BLaER1 (cell line): ENCODE results near the gene NMUR2.

Experiments used
- H3K27ac ChIP-seq: shearing (Covaris generic); formaldehyde crosslinking; 2 replicates; pipeline ENCODE4 v1.8.1; 2022
- H3K27me3 ChIP-seq: shearing (Covaris generic); formaldehyde crosslinking; 2 replicates; pipeline ENCODE4 v1.8.1; 2022
- H3K36me3 ChIP-seq: shearing (Covaris generic); formaldehyde crosslinking; 2 replicates; pipeline ENCODE4 v1.8.1; 2022
- H3K4me1 ChIP-seq: shearing (Covaris generic); formaldehyde crosslinking; 2 replicates; pipeline ENCODE4 v1.8.1; 2022
- H3K4me2 ChIP-seq: shearing (Covaris generic); formaldehyde crosslinking; 2 replicates; pipeline ENCODE4 v1.8.1; 2022
- H3K4me3 ChIP-seq: shearing (Covaris generic); formaldehyde crosslinking; 2 replicates; pipeline ENCODE4 v1.8.1; 2022
- H3K9ac ChIP-seq: shearing (Covaris generic); formaldehyde crosslinking; 2 replicates; pipeline ENCODE4 v1.8.1; 2022
- H3K9me3 ChIP-seq: shearing (Covaris generic); formaldehyde crosslinking; 2 replicates; pipeline ENCODE4 v1.8.1; 2022
- H4K20me1 ChIP-seq: shearing (Covaris generic); formaldehyde crosslinking; 2 replicates; pipeline ENCODE4 v1.8.1; 2022
- Cebpa-rat ChIP-seq: shearing (Covaris generic); IDR thresholded peaks from 2 replicates; pipeline ENCODE4 v1.8.1; 2022

The NMUR2 gene

GRCh38 chr5:152374711-152375275, 30.3 kb downstream of the NMUR2 start:
- H3K27ac ChIP-seq, result no peak overlapping the region
- no peak overlapping the region for H3K4me3 ChIP-seq
- H3K36me3 ChIP-seq, result no peaks in the 10 kb centered on the region
- H3K4me1 ChIP-seq, result no peaks in the 10 kb centered on the region
- H3K9me3 ChIP-seq, result no peaks in the 10 kb centered on the region
- no peaks in the 10 kb centered on the region for H4K20me1 ChIP-seq
- no peak overlapping the region for H3K4me2 ChIP-seq
- no peak overlapping the region for H3K9ac ChIP-seq
- H3K27me3 ChIP-seq, result no peaks in the 10 kb centered on the region
- no peak for TF ChIP-seq Cebpa-rat

- no peaks in the 10 kb centered on the region for H3K4me1 ChIP-seq
- no peaks in the 10 kb centered on the region for H3K27me3 ChIP-seq
- no peak for TF ChIP-seq Cebpa-rat
- no peaks in the 10 kb centered on the region for H3K36me3 ChIP-seq
- peaks cover 4% of the 10 kb centered on the region; the same call in 1 of the 2 replicates for H3K9me3 ChIP-seq
- no peak overlapping the region for H3K4me2 ChIP-seq
- H3K27ac ChIP-seq, result no peak overlapping the region
- H3K4me3 ChIP-seq, result no peak overlapping the region
- H4K20me1 ChIP-seq, result no peaks in the 10 kb centered on the region
- no peak overlapping the region for H3K9ac ChIP-seq
Observed at GRCh38 chr5:152372875-152373274, 32.2 kb downstream of the NMUR2 start.

GRCh38 chr5:152369298-152369697, 35.8 kb downstream of the NMUR2 start:
- H3K4me2 ChIP-seq, result no peak overlapping the region
- TF ChIP-seq Cebpa-rat, result no peak
- peaks cover 4% of the 10 kb centered on the region; the same call in 1 of the 2 replicates for H3K9me3 ChIP-seq
- H3K36me3 ChIP-seq, result no peaks in the 10 kb centered on the region
- H3K9ac ChIP-seq, result no peak overlapping the region
- no peak overlapping the region for H3K4me3 ChIP-seq
- H3K27ac ChIP-seq, result no peak overlapping the region
- no peaks in the 10 kb centered on the region for H3K4me1 ChIP-seq
- H3K27me3 ChIP-seq, result no peaks in the 10 kb centered on the region
- H4K20me1 ChIP-seq, result no peaks in the 10 kb centered on the region

GRCh38 chr5:152367554-152367953, 37.5 kb downstream of the NMUR2 start:
- no peak overlapping the region for H3K27ac ChIP-seq
- TF ChIP-seq Cebpa-rat, result no peak
- no peaks in the 10 kb centered on the region for H4K20me1 ChIP-seq
- no peaks in the 10 kb centered on the region for H3K27me3 ChIP-seq
- no peaks in the 10 kb centered on the region for H3K36me3 ChIP-seq
- no peak overlapping the region for H3K4me3 ChIP-seq
- no peaks in the 10 kb centered on the region for H3K4me1 ChIP-seq
- peaks cover 4% of the 10 kb centered on the region; the same call in 1 of the 2 replicates for H3K9me3 ChIP-seq
- H3K4me2 ChIP-seq, result no peak overlapping the region
- H3K9ac ChIP-seq, result no peak overlapping the region

- H3K9me3 ChIP-seq, result peaks cover 4% of the 10 kb centered on the region; the same call in 1 of the 2 replicates
- no peak overlapping the region for H3K27ac ChIP-seq
- H3K4me3 ChIP-seq, result no peak overlapping the region
- no peak overlapping the region for H3K4me2 ChIP-seq
- no peak for TF ChIP-seq Cebpa-rat
- no peak overlapping the region for H3K9ac ChIP-seq
- H3K27me3 ChIP-seq, result no peaks in the 10 kb centered on the region
- no peaks in the 10 kb centered on the region for H3K4me1 ChIP-seq
- H4K20me1 ChIP-seq, result no peaks in the 10 kb centered on the region
- H3K36me3 ChIP-seq, result no peaks in the 10 kb centered on the region
Observed at GRCh38 chr5:152366716-152367115, 38.4 kb downstream of the NMUR2 start.

DNA sequence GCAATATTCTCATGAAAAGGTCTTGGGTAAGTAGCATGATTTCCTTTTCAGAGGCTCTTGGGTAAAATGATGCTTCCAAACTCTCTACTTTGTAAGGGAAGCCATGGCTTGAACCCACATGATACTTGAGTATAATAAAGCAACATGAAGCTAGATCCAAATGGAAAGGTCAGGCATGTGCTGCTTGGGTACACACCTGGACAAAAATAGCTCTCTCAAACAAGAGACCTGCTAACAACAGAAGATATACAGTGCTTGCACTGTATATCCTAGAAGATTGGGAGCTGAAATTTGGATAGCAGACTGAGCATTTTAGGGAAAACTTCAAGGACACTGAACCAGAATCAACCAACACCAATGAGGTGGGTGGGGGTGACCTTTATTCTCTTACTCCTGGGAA, 40.2 kb downstream of the NMUR2 start:
- H4K20me1 ChIP-seq, result no peaks in the 10 kb centered on the region
- H3K27me3 ChIP-seq, result no peaks in the 10 kb centered on the region
- peaks cover 4% of the 10 kb centered on the region; the same call in 1 of the 2 replicates for H3K9me3 ChIP-seq
- no peak overlapping the region for H3K9ac ChIP-seq
- H3K4me3 ChIP-seq, result no peak overlapping the region
- H3K4me2 ChIP-seq, result no peak overlapping the region
- H3K4me1 ChIP-seq, result no peaks in the 10 kb centered on the region
- no peak for TF ChIP-seq Cebpa-rat
- H3K36me3 ChIP-seq, result no peaks in the 10 kb centered on the region
- H3K27ac ChIP-seq, result no peak overlapping the region

- H3K9me3 ChIP-seq, result peaks cover 4% of the 10 kb centered on the region; the same call in 1 of the 2 replicates
Observed at GRCh38 chr5:152364172-152364571, 40.9 kb downstream of the NMUR2 start.

DNA sequence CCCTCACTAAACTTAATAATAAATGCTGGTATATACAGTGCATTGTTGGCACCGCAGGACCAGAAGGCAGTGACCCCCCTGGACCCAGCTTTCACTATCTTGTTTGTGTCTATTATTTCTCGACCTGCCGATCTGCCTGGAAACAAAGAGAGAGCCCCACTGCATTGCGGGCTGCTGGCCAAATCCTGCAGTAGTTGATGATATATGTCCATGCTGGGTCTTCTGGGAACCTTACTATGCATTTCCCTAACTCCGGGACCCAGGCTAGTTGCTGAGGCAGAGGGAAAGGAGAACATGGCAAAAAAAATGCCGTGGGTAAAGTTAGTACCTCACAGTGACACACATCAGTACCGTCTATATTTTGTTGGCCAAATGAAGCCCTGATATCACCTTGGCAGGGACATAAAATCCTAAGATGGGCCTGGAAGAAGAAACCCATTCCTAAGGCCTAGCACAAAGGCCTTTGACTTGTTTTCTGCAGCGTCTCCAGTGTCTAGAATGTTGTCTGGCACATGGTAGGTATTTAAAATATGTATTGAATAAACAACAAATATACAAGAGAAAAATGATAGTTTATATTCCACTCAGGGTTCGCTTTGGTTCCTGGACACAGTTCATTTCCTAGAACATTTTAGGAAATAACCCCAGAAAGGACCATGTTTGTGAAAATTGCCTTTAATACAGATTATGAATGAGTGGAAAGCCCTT, 46.1 kb downstream of the NMUR2 start:
- Histone ChIP-seq H3K4me3 (no peak overlapping the region), H3K27ac (no peak overlapping the region), H3K4me1 (no peaks in the 10 kb centered on the region), H3K36me3 (no peaks in the 10 kb centered on the region), H3K9me3 (no peaks in the 10 kb centered on the region), H3K27me3 (no peaks in the 10 kb centered on the region), H3K9ac (no peak overlapping the region), H4K20me1 (no peaks in the 10 kb centered on the region), H3K4me2 (no peak overlapping the region)
- no peak for TF ChIP-seq Cebpa-rat

More at GRCh38 chr5:152364172-152364571, 40.9 kb downstream of the NMUR2 start:
- no peak for TF ChIP-seq Cebpa-rat
- Histone ChIP-seq H3K4me3 (no peak overlapping the region), H3K27me3 (no peaks in the 10 kb centered on the region), H3K9ac (no peak overlapping the region), H3K36me3 (no peaks in the 10 kb centered on the region), H3K4me2 (no peak overlapping the region), H3K4me1 (no peaks in the 10 kb centered on the region), H3K27ac (no peak overlapping the region), H4K20me1 (no peaks in the 10 kb centered on the region)

GRCh38 chr5:152356506-152356905, 48.6 kb downstream of the NMUR2 start:
- H3K27me3 ChIP-seq, result no peaks in the 10 kb centered on the region
- no peak overlapping the region for H3K27ac ChIP-seq
- TF ChIP-seq Cebpa-rat, result no peak

DNA sequence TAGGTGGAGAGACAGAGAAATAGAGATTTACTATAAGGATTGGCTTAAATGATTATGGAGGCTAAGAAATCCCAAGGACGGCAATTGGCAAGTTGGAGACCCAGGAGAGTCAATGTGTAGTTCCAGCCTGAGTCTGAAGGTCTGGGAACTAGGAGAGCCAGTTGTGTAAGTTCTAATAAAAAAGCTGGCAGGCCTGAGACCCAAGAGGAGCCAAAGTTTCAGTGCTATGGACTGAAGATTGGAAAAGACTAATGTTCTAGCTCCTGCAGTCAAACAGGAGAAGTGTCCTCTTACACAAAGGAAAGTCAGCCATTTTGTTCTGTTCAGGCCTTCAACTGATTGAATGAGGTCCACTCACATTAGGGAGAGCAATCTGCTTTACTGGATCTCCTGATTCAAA, 50.0 kb downstream of the NMUR2 start:
- H3K27me3 ChIP-seq, result no peaks in the 10 kb centered on the region
- no peak overlapping the region for H3K27ac ChIP-seq
- no peaks in the 10 kb centered on the region for H3K4me1 ChIP-seq
- H3K4me2 ChIP-seq, result no peak overlapping the region
- H3K4me3 ChIP-seq, result no peak overlapping the region
- TF ChIP-seq Cebpa-rat, result no peak
- H3K9ac ChIP-seq, result no peak overlapping the region
- H4K20me1 ChIP-seq, result no peaks in the 10 kb centered on the region
- H3K36me3 ChIP-seq, result no peaks in the 10 kb centered on the region
- H3K9me3 ChIP-seq, result no peaks in the 10 kb centered on the region

More at GRCh38 chr5:152356506-152356905, 48.6 kb downstream of the NMUR2 start:
- Histone ChIP-seq H3K9ac (no peak overlapping the region), H3K36me3 (no peaks in the 10 kb centered on the region), H3K4me2 (no peak overlapping the region), H3K4me1 (no peaks in the 10 kb centered on the region), H4K20me1 (no peaks in the 10 kb centered on the region), H3K9me3 (no peaks in the 10 kb centered on the region), H3K4me3 (no peak overlapping the region)
